ENCODE results near the gene BCAP31.
"Not testable (repeated sequence)": the region's sequence is repeated elsewhere in the genome, so short reads cannot be mapped to it uniquely, and the experiment has no call there.

Gene BCAP31

GRCh38 chrX:153733651-153734240, 9.6 kb upstream of the BCAP31 start:
- DNase-seq, result no peak

GRCh38 chrX:153732401-153732800, 8.2 kb upstream of the BCAP31 start:
- no peak for DNase-seq

- DNase-seq, result no peak
Observed at GRCh38 chrX:153731845-153732215, 7.6 kb upstream of the BCAP31 start.

DNA sequence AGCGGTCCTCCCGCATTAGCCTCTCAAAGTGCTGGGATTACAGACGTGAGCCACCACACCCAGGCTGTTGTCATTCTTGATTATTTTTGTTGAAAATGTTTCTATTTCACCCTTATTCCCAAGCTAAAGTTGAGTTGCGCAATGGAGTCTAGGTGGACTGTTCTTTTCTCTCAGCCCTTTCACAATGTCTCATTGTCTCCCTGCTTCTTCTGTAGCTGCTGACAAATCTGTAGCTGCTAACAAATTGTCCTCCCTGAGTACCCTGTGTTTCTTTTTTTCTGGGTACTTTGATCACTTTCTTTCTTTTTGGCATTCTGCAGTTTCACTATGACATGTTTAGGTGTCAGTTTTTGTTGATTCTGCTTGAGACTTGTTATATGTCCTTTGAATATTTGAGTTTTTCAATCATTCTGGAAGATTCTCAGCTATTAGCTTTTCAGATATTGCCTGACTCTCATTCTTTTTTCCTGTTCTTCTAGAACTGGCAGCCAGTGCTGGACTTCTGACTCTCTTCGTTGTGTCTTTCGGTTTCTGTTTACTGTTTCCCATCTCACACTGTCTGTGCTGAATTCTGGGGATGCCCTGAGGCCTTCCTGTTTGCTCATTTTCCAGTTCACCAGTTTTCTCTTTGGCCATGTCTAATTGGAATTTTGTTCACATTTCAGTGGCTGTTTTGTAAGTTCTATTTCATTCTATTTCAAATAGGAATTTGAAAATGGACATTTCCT, 7.1 kb upstream of the BCAP31 start:
- no peak for DNase-seq

DNA sequence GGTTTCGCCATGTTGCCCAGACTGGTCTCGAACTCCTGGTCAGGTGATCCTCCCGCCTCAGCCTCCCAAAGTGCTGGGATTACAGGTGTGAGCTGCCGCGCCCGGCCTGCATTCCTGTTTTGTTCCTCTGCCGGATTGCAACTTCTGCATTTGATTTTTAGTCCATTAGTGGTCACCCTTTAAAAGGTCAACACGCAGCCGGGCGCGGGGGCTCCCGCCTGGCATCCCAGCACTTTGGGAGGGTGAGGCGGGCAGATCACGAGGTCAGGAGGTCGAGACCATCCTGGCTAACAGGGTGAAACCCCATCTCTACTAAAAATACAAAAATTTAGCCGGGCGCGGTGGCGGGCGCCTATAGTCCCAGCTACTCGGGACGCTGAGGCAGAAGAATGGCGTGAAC, 5.9 kb upstream of the BCAP31 start:
- DNase-seq, result not testable (repeated sequence)

DNA sequence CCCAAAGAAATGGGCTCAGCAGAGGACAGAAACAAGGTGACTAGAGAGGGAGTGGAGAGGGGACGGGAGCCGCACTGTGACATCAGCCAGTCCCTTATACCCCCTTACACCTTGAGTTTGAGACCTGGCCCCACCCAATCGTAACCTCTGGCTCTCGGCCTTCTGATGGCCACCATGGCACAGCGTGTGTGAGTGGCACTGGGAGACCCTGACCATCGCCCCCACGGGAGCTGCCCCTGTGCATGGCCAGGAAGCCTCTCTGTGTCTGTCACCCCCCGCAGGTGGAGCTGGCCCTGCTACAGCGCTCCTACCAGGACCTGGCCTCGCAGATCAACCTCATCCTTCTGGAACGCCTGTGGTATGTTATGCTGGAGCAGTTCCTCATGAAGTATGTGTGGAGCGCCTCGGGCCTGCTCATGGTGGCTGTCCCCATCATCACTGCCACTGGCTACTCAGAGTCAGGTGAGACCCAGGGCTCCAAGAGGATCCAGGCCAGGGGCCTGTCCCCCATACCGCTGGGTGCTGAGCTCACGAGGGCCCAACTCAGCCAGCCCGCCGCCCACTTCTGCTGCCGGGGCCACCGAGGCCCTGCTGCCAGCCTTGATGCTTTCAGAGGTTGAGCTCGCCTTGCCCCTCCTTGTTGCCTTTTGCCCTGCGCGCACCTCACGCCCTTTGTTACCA, 4.9 kb upstream of the BCAP31 start:
- DNase-seq, result no peak

- no peak for DNase-seq
Observed at GRCh38 chrX:153728095-153728494, 3.9 kb upstream of the BCAP31 start.

DNA sequence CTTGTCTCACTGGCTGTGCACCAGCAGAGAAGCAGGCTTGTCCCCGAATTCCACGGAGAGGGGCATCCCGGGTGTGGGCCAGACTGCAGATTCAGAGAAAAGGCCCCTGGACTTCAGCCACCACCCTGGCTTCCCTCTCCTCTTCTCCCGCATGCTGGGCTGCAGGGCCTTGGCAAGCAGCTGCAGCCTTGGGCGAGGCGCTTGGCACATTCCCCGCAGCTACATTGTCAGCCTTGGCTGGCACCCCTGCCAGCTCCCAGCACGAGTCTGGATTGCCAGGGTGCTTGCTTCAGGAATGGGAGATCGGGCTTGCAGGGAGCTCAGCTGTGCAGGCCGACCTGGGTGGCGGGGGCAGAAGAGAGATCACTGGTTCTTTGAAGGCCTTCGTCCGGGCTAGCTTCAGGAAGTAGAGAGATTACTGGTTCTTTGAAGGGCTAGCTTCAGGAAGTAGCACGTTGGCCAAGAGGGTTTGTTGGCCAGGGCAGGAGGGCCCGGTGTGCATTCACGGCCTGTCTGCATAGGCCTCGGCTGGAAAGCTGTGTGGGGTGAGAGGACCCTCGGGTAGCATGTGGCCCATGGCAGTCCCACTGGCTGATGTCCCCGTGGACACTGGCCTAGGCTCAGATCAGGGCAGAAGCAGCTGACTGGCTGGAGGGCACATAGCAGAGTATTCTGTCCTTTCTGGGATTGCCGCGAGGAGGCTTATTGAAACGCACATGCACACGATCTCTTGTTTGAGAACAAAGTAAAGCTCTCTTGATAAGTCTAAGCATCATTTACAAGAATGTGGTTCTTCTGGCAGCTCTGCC, 3.1 kb upstream of the BCAP31 start:
- no peak for DNase-seq

GRCh38 chrX:153726286-153727122, 2.3 kb upstream of the BCAP31 start:
- no peak for DNase-seq

- DNase-seq, result no peak
Observed at GRCh38 chrX:153725832-153726285, 1.7 kb upstream of the BCAP31 start.

GRCh38 chrX:153725039-153725831, 1.0 kb upstream of the BCAP31 start:
- DNase-seq, result no peak

DNA sequence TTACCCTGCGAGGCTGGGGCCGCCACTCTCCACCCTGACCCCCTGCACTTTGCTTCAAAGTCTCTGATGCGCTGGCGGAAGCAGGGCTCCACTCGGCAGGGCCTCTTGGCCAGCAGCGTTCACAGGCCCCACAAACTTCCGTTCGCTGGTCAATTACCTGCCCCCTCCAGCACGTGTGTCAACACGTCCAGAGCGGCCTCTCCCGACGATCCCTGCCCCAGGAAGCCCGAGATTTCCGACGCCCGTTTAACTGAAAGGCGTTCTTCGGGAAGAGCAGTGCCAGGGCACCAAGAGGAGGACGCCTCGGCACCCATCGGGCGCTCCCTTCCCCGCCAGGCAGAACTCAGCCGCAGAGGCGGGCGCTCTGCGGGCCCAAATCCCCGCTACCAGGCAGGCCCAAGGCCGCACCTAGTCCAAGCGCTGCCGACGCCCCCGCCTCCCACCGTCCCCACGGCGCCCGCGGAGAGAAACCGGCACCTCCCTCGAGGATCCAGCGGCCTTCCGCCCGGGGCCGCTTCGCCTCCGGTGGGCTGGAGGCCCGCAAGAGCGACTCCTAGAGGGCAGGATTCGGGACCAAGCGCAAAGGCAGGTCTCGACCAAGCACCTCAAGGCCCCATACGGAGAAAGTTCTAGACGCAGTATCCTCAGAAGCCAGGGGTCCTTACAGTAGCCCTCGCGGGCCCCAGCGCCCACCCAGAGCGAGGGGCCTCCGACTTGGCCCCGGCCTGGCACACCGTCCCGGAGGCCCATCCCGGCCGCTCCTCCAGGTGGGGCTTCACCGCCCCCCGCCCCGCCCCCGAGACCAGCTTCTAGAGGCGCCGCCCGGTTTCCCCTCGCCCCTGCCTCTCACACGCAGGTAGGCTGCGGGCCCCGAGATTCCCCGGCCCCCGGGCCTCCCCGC, 586 bp downstream of the BCAP31 start:
- no peak for DNase-seq

DNA sequence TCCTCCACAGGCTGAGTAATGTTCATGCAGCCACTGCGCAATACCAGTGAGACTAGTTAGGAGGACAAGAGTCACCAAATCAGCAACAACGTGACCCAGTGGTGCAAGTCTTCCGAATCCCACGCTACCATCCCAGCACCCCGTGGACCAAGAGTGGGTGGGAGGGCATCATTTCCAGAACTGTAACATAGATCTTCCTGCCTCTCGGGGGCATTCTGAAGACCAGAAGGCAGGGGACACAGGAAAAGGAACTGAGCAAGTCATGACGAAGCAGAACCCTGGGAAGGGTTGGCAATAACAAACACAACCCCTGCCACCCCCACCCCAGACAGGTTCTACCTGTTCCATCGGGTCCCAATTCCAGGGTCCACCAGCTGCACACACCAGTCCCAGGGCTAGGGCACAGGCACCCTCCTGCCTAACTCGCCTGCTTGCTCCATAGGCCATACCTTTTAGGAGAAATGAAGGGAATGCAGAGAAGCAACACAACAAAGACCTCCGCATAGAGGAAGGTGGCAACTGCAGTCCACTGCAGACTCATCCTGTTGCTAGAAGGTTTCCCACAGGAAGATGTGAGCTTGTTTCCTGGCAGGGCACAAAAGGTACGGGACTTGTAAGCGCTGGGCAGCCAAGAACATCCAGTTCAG, 1.4 kb downstream of the BCAP31 start:
- no peak for DNase-seq

DNA sequence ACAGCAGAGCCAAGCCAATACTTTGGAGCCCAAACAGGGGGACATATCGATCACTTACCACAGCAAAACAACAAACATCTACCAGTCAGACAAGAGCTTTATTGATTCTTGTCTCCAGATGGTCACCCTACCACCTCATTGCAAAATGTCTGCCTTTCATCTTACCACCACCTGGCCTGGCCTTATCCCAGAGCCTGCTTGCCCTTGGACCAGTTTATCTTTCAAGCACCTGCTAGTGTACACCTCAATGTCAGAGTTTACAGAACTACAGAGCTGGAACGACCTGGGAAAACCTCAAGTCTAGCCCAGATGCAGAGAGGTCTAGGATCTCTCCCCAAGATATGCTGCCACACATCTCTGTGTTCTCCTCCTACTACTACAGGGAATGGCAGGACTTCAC, 4.5 kb downstream of the BCAP31 start:
- DNase-seq, result no peak

DNA sequence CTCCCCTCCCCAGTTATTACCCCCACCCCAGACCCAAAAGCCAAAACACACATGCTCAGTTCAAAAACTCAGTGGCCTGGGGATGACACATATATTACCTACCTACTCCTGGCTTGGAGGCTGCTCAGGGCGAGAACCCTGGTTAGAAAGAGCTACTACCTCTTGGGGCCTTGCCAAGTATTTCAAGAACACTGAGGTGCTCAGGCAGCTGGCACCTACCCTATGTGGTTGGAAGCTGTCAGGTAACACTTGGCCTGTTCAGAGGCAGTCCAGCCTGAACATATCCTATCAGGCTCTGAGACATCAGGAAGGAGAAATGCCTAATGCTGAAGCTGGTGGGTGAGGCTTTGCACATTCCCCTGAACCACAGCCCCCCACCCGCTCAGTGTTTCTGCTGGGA, 4.9 kb downstream of the BCAP31 start:
- no peak for DNase-seq

DNA sequence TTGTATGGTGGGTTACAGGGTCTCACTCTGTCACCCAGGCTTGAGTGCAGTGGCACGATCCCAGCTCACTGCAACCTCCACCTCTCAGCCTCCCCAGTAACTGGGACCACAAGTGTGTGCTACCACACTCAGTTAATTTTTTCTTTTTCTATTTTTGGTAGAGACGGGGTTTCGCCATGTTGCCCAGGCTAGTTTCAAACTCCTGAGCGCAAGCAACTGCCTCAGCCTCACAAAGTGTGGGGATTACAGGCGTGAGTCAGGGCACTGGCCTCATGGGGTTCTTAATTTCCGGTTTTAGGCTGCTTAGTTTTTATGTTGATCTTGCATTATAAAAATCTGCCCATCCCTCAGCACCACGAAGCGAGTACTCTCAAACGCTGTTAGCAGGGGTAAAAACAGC, 6.7 kb downstream of the BCAP31 start:
- DNase-seq, result no peak

DNA sequence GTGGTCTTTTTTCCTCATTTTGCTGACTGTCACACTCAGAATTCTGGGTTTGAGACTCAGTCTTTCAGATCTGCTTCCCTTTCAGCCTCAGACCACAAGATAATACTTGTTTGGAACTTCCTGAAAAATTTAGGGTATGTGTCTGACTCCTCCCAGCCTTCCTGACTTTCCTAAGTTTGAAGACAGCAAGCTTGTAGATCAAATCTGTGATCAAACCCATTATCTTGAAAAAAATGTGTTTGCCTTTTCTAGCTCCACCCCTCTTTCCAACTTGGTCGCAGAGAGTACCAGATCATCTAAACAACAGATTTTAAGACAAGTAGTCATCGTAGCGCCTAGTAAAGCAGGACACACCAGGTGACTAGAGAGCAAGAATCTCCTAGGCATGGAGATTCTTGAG, 9.9 kb downstream of the BCAP31 start:
- DNase-seq, result no peak

DNA sequence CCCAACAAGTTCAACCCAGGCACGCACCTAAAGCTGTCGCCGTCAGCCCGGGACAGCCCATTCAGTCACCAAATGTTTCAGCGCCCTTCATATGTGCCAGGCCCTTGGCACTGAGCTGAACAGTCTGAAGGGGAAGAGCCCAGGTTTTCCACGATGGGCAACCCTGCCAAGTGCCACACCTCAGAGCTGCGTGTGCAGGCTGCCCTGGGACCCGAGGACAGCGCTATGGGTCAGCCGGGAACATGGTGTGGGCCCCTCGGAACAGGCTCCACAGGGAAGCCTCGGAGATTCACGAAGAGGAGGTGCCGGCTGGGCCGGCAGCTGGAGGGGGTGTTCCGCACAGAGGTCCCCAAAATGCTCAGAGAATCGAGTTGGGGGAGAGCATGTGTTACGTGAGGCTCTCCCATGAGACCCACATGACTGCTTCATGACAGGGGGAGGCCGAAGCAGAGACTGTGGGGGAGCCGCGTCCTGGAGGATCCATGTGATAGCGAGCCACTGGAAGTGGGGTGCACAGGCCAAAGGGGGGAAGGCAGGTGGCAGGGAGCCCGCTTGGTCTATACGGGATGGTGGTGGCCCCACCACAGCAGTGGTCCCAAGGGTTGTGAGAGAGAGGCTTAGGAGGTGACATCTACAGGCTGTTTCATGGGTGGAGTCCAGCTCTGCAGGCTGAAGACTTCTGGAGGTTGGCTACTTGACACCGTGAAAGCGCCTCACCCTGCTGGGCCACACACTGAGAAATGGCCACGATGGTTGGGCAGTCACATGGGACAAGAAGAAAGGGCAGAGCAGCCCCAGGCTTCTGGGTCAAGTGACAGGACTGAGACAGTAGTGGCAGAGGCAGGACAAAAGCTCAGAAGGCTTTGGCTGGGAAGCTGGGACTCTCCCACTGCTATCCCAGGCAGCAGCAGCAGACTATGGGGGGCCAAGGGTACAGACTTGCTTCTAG, 14.2 kb downstream of the BCAP31 start:
- DNase-seq, result no peak

DNA sequence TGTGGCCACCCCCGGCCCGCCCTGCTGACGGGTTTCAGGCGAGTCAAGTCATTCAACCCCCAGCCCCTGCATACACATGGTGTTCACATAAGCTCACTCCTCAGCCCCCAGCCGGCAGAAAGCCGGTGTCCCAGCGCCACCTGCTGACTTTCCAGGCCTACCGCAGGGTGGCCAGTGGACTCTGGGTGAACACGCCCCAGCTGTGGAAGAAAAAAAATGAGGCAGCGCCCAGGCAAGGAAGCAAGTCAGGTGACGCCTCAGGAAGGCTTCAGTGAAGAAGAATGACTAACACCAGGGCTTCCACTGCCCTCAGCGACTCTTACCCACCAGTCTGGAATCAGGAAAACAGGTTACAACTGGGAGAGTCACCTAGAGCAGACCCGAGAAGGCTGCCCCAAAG, 15.8 kb downstream of the BCAP31 start:
- peak; percentile 73 for DNase-seq

Data from right forelimb (tissue), 1 donor.